Endothelial cell (in vitro differentiated cells): ENCODE measurements around the gene LAG3. TPM values are rescaled to one million over a fixed set of nuclear protein-coding genes. Genes with fewer than 3 reads are reported as not detected.

Experiments used
- DNase-seq: peaks from one replicate; pipeline ENCODE4 v3.0.0; 2021; ENCODE audit warnings: low spot score
- H3K27ac Mint-ChIP-seq: one replicate; pipeline ENCODE4 v1.8.0; 2021; ENCODE audit warnings: mixed read lengths, inconsistent platforms; ENCODE audit not compliant: unreplicated experiment
- H3K27me3 Mint-ChIP-seq: one replicate; pipeline ENCODE4 v1.8.0; 2021; ENCODE audit warnings: mild to moderate bottlenecking, moderate library complexity, mixed read lengths, inconsistent platforms; ENCODE audit not compliant: unreplicated experiment
- H3K36me3 Mint-ChIP-seq: one replicate; pipeline ENCODE4 v1.8.0; 2021; ENCODE audit warnings: mild to moderate bottlenecking, low read depth, mixed read lengths, inconsistent platforms; ENCODE audit not compliant: unreplicated experiment
- H3K4me1 Mint-ChIP-seq: one replicate; pipeline ENCODE4 v1.8.0; 2021; ENCODE audit warnings: mild to moderate bottlenecking, mixed read lengths, inconsistent platforms; ENCODE audit not compliant: unreplicated experiment
- H3K4me3 Mint-ChIP-seq: one replicate; pipeline ENCODE4 v1.8.0; 2021; ENCODE audit warnings: mild to moderate bottlenecking, mixed read lengths, inconsistent platforms; ENCODE audit not compliant: unreplicated experiment
- H3K9me3 Mint-ChIP-seq: one replicate; pipeline ENCODE4 v1.8.0; 2021; ENCODE audit warnings: mixed read lengths, inconsistent platforms; ENCODE audit not compliant: unreplicated experiment
- CTCF ChIP-seq: fragments of 200-600 bp; sonication (generic); IDR thresholded peaks from one replicate; pipeline ENCODE4 v1.5.0; 2021; ENCODE audit warnings: antibody characterized with exemption; ENCODE audit not compliant: unreplicated experiment
- total RNA-seq: library from RNA; stranded (reverse); fragmentation: NEBNext Ultra II Directional; extraction: Animal tissue kit (Norgen Biotek cat#: 25700); gene quantifications from one replicate; pipeline ENCODE4 v1.2.1, GENCODE V29; 2021; ENCODE audit not compliant: unreplicated experiment

LAG3 gene
- total RNA-seq, 1 donor from 2014 or later, result 7.6 TPM

DNA sequence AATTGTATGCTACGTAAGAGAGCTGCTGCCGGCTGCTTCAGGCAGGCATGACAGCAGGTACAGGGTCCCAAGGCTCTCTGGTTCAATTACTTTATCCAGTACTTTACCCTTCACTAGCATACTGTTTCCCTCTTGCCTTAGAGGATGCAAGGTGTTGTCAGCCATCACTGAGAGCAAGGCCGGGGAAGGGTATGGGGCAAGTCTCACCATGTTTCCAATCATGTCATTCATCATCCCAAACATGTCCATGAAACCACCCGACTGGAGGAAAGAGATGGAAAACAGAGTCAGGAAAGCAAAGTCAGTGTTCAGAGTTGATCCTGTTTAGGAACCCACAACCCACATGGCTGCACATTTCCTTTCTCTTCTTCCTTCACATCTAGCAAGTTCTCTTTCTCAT is 21.8 kb upstream of the LAG3 start:
- H3K4me1 Mint-ChIP-seq, result peaks cover 19% of the 10 kb centered on the region
- no peak for TF ChIP-seq CTCF
- peaks cover 35% of the 10 kb centered on the region for H3K36me3 Mint-ChIP-seq
- H3K9me3 Mint-ChIP-seq, result no peaks in the 10 kb centered on the region
- peak overlapping the region; percentile 87 for H3K4me3 Mint-ChIP-seq
- H3K27me3 Mint-ChIP-seq, result peaks cover 7% of the 10 kb centered on the region
- no peak for DNase-seq
- H3K27ac Mint-ChIP-seq, result no peak overlapping the region

- TF ChIP-seq CTCF, result no peak
- Mint-ChIP-seq H3K4me3 (peak overlapping the region; percentile 98), H3K4me1 (peaks cover 14% of the 10 kb centered on the region), H3K36me3 (peaks cover 32% of the 10 kb centered on the region), H3K9me3 (no peaks in the 10 kb centered on the region), H3K27ac (no peak overlapping the region), H3K27me3 (peaks cover 5% of the 10 kb centered on the region)
- no peak for DNase-seq
Measured at GRCh38 chr12:6751767-6752166, 20.6 kb upstream of the LAG3 start.

DNA sequence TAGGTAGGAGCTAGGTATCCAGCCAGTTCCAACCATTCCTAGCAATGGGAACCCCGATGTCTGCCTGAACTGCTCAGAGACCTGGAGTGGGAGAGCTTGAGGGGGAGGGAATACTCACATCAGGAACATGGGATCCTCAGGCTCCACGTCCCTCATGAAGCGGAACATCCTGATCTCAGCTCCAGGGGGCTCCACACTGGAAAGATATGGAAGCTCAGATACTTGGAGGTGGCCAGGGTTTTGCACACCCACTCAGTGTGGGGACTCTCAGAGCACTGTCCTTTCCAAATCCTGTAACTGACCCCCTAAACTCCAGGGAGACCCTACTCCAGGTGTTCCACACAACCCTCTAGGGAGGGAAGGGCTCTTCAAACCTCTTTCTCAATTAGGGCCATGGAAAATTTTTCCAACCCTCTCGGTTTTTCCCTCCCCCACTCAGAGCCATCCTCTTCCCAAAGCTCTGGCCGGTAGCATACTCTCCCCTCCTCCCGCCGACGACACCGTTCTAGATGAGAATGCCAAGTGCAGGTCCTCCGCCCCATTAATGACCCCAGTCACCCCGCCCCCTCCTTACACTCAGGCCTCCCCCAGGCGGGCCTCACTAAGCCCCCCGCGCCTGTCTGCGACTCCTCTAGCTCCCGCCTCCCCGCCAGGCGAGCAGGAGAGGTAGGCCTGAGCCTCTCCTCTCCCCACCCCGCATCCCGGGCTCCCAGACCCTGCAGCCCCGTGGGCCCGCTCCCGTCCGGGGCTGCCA is 20.0 kb upstream of the LAG3 start:
- TF ChIP-seq CTCF, result peak; percentile 18
- Mint-ChIP-seq H3K9me3 (no peaks in the 10 kb centered on the region), H3K27ac (peak overlapping the region; percentile 82), H3K4me3 (peak overlapping the region; percentile 98), H3K36me3 (peaks cover 27% of the 10 kb centered on the region), H3K4me1 (peaks cover 17% of the 10 kb centered on the region), H3K27me3 (peaks cover 5% of the 10 kb centered on the region)
- DNase-seq, result peak; percentile 38

GRCh38 chr12:6752921-6753771 is 19.2 kb upstream of the LAG3 start, which contains the start of gene MLF2:
TSS of gene MLF2 (minus strand) at chr12:6753141. CDS start at chr12:6752334, 807 bp downstream.
- Mint-ChIP-seq H3K4me3 (peak within 1 kb of the TSS; percentile 98), H3K36me3 (peaks cover 22% of the 10 kb centered on the region), H3K27me3 (peaks cover 7% of the 10 kb centered on the region), H3K9me3 (no peaks in the 10 kb centered on the region), H3K27ac (peak within 1 kb of the TSS; percentile 96), H3K4me1 (peaks cover 21% of the 10 kb centered on the region)
- DNase-seq, result peak; percentile 99
- TF ChIP-seq CTCF, result peak; percentile 87
